Measurements from ENCODE around the gene FAM98A. TPM values are rescaled to one million over a fixed set of nuclear protein-coding genes. Genes with fewer than 3 reads are reported as not detected.

Gene FAM98A
- polyA plus RNA-seq, 1 donor: 43.9 TPM

Other genes starting within 250 kb of the FAM98A start
- 11.2 TPM for gene RASGRP3, start 122.7 kb downstream of the FAM98A start, polyA plus RNA-seq

Data from large intestine (tissue), 1 donor.